Smooth muscle cell (in vitro differentiated cells): ENCODE results near the gene LKAAEAR1. TPM values are rescaled to one million over a fixed set of nuclear protein-coding genes. Genes with fewer than 3 reads are reported as not detected.
"Not testable (repeated sequence)": the region's sequence is repeated elsewhere in the genome, so short reads cannot be mapped to it uniquely, and the experiment has no call there.

Experiments
- DNase-seq: peaks from one replicate; lab custom pipeline; 2025; ENCODE audit not compliant: unreplicated experiment; lab: John Stamatoyannopoulos, UW
- H2AFZ ChIP-seq: fragments of 200-600 bp; sonication (generic); 2 replicates; pipeline ENCODE4 v1.6.0; 2016; ENCODE audit warnings: antibody characterized with exemption, low read depth, mild to moderate bottlenecking
- H3F3A ChIP-seq: fragments of 200-600 bp; sonication (generic); 2 replicates; pipeline ENCODE4 v1.6.0; 2017; ENCODE audit warnings: antibody characterized with exemption, low read depth
- H3K27ac ChIP-seq: fragments of 200-600 bp; sonication (generic); 2 replicates; pipeline ENCODE4 v1.5.1; 2016; ENCODE audit warnings: low read depth, mild to moderate bottlenecking
- H3K27me3 ChIP-seq: fragments of 200-600 bp; sonication (generic); 2 replicates; pipeline ENCODE4 v1.6.1; 2016; ENCODE audit warnings: low read depth, mild to moderate bottlenecking
- H3K36me3 ChIP-seq: fragments of 200-600 bp; sonication (generic); 2 replicates; pipeline ENCODE4 v1.5.1; 2016; ENCODE audit warnings: low read depth
- H3K4me1 ChIP-seq: fragments of 200-600 bp; sonication (generic); 2 replicates; pipeline ENCODE4 v1.5.1; 2016; ENCODE audit warnings: low read depth
- H3K4me2 ChIP-seq: fragments of 200-600 bp; sonication (generic); 2 replicates; pipeline ENCODE4 v1.6.0; 2016; ENCODE audit warnings: mild to moderate bottlenecking
- H3K4me3 ChIP-seq: fragments of 200-600 bp; sonication (generic); 2 replicates; pipeline ENCODE4 v1.5.1; 2016; ENCODE audit warnings: mild to moderate bottlenecking
- H3K79me2 ChIP-seq: fragments of 200-600 bp; sonication (generic); 2 replicates; pipeline ENCODE4 v1.6.0; 2016; ENCODE audit warnings: low read depth, mild to moderate bottlenecking
- H3K9ac ChIP-seq: fragments of 200-600 bp; sonication (generic); 2 replicates; pipeline ENCODE4 v1.6.0; 2016; ENCODE audit warnings: low read depth
- H3K9me3 ChIP-seq: fragments of 200-600 bp; sonication (generic); replicated peaks from 2 replicates; pipeline ENCODE4 v1.5.1; 2016; ENCODE audit warnings: low read depth
- H4K20me1 ChIP-seq: fragments of 200-600 bp; sonication (generic); 2 replicates; pipeline ENCODE4 v1.6.0; 2016; ENCODE audit warnings: low read depth
- CTCF ChIP-seq: fragments of 200-600 bp; sonication (generic); IDR thresholded peaks from 2 replicates; pipeline ENCODE4 v1.5.1; 2017; ENCODE audit warnings: borderline replicate concordance, mild to moderate bottlenecking, antibody characterized with exemption; ENCODE audit not compliant: insufficient read depth, poor library complexity, severe bottlenecking
- WGBS: methylation state at CpG from one replicate; pipeline ENCODE4 v1.1.7; 2016; ENCODE audit warnings: low lambda C conversion rate; 5-methylcytosine and 5-hydroxymethylcytosine counted together
- polyA plus RNA-seq: library from polyadenylated mRNA; unstranded; fragments of >200 nt; fragmentation: Nextera tagmentation; extraction: Ambion mirVana; gene quantifications from 2 replicates; pipeline ENCODE4 v1.2.1, GENCODE V29; 2016
- total RNA-seq: library from RNA; depleted of rRNA; stranded (reverse); fragments of >200 nt; gene quantifications from 2 replicates; pipeline ENCODE4 v1.2.3, GENCODE V29; 2014

The LKAAEAR1 gene
- total and polyA plus RNA-seq, 2 experiments from 2014 or later = 0.79 TPM; not detected in 1

- Histone ChIP-seq H2AFZ (no peak overlapping the region), H3K4me2 (peak overlapping the region; percentile 65), H4K20me1 (no peaks in the 10 kb centered on the region), H3K27ac (no peak overlapping the region), H3K9me3 (no peaks in the 10 kb centered on the region), H3F3A (no peaks in the 10 kb centered on the region), H3K27me3 (peaks cover 30% of the 10 kb centered on the region), H3K79me2 (no peaks in the 10 kb centered on the region), H3K36me3 (no peaks in the 10 kb centered on the region), H3K4me3 (no peak overlapping the region), H3K4me1 (no peaks in the 10 kb centered on the region), H3K9ac (no peak overlapping the region)
- no peak for DNase-seq
- no peak for TF ChIP-seq CTCF
- WGBS = 74% methylated on average over 14 of the region's 14 CpGs
Measured at GRCh38 chr20:64119681-64120341, 35.6 kb upstream of the LKAAEAR1 start.

- Histone ChIP-seq H3K36me3 (no peaks in the 10 kb centered on the region), H3K4me3 (no peak overlapping the region), H3F3A (no peaks in the 10 kb centered on the region), H3K9me3 (no peaks in the 10 kb centered on the region), H3K27me3 (peaks cover 27% of the 10 kb centered on the region), H3K9ac (no peak overlapping the region), H3K4me1 (no peaks in the 10 kb centered on the region), H3K79me2 (no peaks in the 10 kb centered on the region), H3K4me2 (no peak overlapping the region), H3K27ac (no peak overlapping the region), H2AFZ (no peak overlapping the region), H4K20me1 (no peaks in the 10 kb centered on the region)
- WGBS = 85% methylated on average over 8 of the region's 8 CpGs
- no peak for TF ChIP-seq CTCF
- no peak for DNase-seq
Measured at GRCh38 chr20:64119301-64119680, 35.1 kb upstream of the LKAAEAR1 start.

GRCh38 chr20:64117432-64117777, 33.2 kb upstream of the LKAAEAR1 start:
- H3K4me2 ChIP-seq = not testable (repeated sequence)

GRCh38 chr20:64116541-64117431, 32.6 kb upstream of the LKAAEAR1 start:
- Histone ChIP-seq H3K27ac (no peak overlapping the region), H3F3A (no peaks in the 10 kb centered on the region), H3K9ac (no peak overlapping the region), H3K4me3 (no peak overlapping the region), H3K4me2 (no peak overlapping the region), H3K4me1 (no peaks in the 10 kb centered on the region), H3K79me2 (no peaks in the 10 kb centered on the region), H3K9me3 (no peaks in the 10 kb centered on the region), H2AFZ (no peak overlapping the region), H3K36me3 (no peaks in the 10 kb centered on the region), H3K27me3 (peaks cover 7% of the 10 kb centered on the region), H4K20me1 (no peaks in the 10 kb centered on the region)
- 90% methylated on average over 17 of the region's 17 CpGs for WGBS
- DNase-seq = no peak
- TF ChIP-seq CTCF = no peak

More at GRCh38 chr20:64117432-64117777, 33.2 kb upstream of the LKAAEAR1 start:
- not testable (repeated sequence) for H3K79me2 ChIP-seq, H3K4me1 ChIP-seq, H3K36me3 ChIP-seq, H3F3A ChIP-seq, H4K20me1 ChIP-seq, H3K9ac ChIP-seq, DNase-seq, H3K9me3 ChIP-seq, H3K27ac ChIP-seq, H3K4me3 ChIP-seq, H2AFZ ChIP-seq
- 80% methylated on average over 1 of the region's 6 CpGs for WGBS
- H3K27me3 ChIP-seq = peaks cover 11% of the 10 kb centered on the region
